Tibial nerve (tissue), 4 donors: ENCODE measurements around the gene HTR1A.

Experiments
- EP300 ChIP-seq, 2 donors: sonication (generic); formaldehyde crosslinking; IDR thresholded peaks; one replicate each; pipeline ENCODE4 v1.6.1; 2017; ENCODE audit warnings: antibody characterized with exemption in 2 of 2, mild to moderate bottlenecking in 1 of 2
- POLR2A ChIP-seq, 2 donors: fragments of 450-650 bp; IDR thresholded peaks; one replicate each; pipeline ENCODE4 v1.6.1; 2017; ENCODE audit warnings: antibody characterized with exemption in 2 of 2, mild to moderate bottlenecking in 2 of 2, moderate library complexity in 2 of 2
- TF ChIP-seq, protein P1 (sequence below), 5 experiments: fragments of 200-600 bp in 3 of 5; fragments of 450-650 bp in 2 of 5; sonication (generic) in 3 of 5; IDR thresholded peaks; one replicate each; pipeline ENCODE4 v1.5.1; 2016 to 2019; ENCODE audit warnings: antibody characterized with exemption in 5 of 5, mild to moderate bottlenecking in 3 of 5, moderate library complexity in 2 of 5

- TF ChIP-seq EP300 (IDR thresholded peaks at IDR 0.05) (no peak), POLR2A (IDR thresholded peaks at IDR 0.05) (no peak)
- TF ChIP-seq, protein P1, sequence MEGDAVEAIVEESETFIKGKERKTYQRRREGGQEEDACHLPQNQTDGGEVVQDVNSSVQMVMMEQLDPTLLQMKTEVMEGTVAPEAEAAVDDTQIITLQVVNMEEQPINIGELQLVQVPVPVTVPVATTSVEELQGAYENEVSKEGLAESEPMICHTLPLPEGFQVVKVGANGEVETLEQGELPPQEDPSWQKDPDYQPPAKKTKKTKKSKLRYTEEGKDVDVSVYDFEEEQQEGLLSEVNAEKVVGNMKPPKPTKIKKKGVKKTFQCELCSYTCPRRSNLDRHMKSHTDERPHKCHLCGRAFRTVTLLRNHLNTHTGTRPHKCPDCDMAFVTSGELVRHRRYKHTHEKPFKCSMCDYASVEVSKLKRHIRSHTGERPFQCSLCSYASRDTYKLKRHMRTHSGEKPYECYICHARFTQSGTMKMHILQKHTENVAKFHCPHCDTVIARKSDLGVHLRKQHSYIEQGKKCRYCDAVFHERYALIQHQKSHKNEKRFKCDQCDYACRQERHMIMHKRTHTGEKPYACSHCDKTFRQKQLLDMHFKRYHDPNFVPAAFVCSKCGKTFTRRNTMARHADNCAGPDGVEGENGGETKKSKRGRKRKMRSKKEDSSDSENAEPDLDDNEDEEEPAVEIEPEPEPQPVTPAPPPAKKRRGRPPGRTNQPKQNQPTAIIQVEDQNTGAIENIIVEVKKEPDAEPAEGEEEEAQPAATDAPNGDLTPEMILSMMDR (IDR thresholded peaks at IDR 0.05), result no peak
Measured at GRCh38 chr5:63958654-63959053, 3.6 kb downstream of the HTR1A start.
